ENCODE measurements around the gene POU6F2.

DNA sequence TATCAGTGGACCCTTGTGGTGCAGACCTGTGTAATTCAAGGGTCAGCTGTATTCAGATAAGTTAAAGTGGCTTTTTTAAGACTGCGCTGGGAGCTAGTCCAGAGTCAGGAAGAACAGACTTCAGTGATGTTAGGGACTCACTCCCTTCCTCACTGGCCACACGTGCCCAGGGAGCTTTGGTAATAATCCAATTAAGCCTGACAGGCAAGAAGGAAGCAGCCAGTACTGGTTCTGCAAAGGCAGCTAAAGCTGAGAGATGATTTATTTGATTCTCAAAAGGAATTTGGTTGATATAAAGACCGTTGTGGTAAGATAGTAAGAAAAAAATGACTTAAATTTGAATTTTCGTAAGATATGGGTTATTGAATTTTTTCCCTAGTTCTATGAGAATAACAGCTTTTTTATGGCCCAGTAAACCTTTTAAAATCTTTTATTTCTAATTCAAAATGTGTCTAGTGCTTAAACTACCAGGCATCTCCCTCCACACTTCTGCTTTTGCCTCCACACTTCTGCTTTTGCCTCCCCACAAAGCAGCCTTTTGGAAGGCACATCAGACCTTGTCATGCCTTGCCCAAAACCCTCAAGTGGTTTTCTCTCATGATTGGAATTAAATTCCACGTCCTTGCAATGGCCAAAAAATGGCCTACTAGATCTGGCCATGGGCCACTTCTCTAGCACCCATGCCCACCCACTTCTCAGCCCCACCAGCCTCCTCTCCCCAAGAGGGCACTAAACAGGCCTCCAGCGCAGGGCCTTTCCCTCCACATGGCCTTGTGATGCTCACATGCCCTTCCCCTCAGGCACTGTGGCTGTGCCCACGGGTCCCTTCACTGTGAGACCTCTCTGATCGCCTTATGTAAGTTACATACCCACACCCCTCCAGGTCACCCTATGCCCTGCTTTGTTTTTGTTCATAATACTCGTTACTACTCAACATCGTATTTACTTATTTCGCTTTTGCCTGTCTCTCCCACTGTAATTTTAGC lies 92.5 kb downstream of the POU6F2 start:
- TF ChIP-seq, protein P1, sequence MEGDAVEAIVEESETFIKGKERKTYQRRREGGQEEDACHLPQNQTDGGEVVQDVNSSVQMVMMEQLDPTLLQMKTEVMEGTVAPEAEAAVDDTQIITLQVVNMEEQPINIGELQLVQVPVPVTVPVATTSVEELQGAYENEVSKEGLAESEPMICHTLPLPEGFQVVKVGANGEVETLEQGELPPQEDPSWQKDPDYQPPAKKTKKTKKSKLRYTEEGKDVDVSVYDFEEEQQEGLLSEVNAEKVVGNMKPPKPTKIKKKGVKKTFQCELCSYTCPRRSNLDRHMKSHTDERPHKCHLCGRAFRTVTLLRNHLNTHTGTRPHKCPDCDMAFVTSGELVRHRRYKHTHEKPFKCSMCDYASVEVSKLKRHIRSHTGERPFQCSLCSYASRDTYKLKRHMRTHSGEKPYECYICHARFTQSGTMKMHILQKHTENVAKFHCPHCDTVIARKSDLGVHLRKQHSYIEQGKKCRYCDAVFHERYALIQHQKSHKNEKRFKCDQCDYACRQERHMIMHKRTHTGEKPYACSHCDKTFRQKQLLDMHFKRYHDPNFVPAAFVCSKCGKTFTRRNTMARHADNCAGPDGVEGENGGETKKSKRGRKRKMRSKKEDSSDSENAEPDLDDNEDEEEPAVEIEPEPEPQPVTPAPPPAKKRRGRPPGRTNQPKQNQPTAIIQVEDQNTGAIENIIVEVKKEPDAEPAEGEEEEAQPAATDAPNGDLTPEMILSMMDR (IDR thresholded peaks at IDR 0.05): no peak
- TF ChIP-seq POLR2AphosphoS5 (IDR thresholded peaks at IDR 0.05; ENCODE audit: low read depth, low read length) (no peak), SIN3A (IDR thresholded peaks at IDR 0.05; ENCODE audit: borderline replicate concordance, insufficient read depth, low read depth, low read length) (no peak), TCF7L2 (IDR thresholded peaks at IDR 0.05; ENCODE audit: low read depth, low read length) (no peak)
- TF ChIP-seq, protein P2, sequence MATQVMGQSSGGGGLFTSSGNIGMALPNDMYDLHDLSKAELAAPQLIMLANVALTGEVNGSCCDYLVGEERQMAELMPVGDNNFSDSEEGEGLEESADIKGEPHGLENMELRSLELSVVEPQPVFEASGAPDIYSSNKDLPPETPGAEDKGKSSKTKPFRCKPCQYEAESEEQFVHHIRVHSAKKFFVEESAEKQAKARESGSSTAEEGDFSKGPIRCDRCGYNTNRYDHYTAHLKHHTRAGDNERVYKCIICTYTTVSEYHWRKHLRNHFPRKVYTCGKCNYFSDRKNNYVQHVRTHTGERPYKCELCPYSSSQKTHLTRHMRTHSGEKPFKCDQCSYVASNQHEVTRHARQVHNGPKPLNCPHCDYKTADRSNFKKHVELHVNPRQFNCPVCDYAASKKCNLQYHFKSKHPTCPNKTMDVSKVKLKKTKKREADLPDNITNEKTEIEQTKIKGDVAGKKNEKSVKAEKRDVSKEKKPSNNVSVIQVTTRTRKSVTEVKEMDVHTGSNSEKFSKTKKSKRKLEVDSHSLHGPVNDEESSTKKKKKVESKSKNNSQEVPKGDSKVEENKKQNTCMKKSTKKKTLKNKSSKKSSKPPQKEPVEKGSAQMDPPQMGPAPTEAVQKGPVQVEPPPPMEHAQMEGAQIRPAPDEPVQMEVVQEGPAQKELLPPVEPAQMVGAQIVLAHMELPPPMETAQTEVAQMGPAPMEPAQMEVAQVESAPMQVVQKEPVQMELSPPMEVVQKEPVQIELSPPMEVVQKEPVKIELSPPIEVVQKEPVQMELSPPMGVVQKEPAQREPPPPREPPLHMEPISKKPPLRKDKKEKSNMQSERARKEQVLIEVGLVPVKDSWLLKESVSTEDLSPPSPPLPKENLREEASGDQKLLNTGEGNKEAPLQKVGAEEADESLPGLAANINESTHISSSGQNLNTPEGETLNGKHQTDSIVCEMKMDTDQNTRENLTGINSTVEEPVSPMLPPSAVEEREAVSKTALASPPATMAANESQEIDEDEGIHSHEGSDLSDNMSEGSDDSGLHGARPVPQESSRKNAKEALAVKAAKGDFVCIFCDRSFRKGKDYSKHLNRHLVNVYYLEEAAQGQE (IDR thresholded peaks at IDR 0.05; ENCODE audit: insufficient read depth in 1 of 2, low read depth in 2 of 2, low read length in 1 of 2): no peak
